Mesenchymal stem cell (in vitro differentiated cells and primary cell): ENCODE data around the gene TNIP1.
A peak's percentile ranks its signal among the peaks of the same experiment; 100 is the strongest.

Source experiments
- DNase-seq: peaks from one replicate; pipeline ENCODE4 v3.0.0-alpha.2; 2013
- H2AFZ ChIP-seq: one replicate; pipeline ENCODE4 v1.6.1; 2013; ENCODE audit warnings: low read depth, mild to moderate bottlenecking, control low read depth, inconsistent platforms, low read length, moderate library complexity
- H2AK5ac ChIP-seq: 2 replicates; pipeline ENCODE4 v1.6.1; 2013; ENCODE audit warnings: low read length, moderate library complexity, mild to moderate bottlenecking, inconsistent platforms; ENCODE audit not compliant: severe bottlenecking
- H2BK120ac ChIP-seq: one replicate; pipeline ENCODE4 v1.6.1; 2013; ENCODE audit warnings: low read depth, mild to moderate bottlenecking, inconsistent platforms, low read length, moderate library complexity
- H2BK12ac ChIP-seq, 2 experiments: one replicate each; pipeline ENCODE4 v1.6.1; 2013; ENCODE audit warnings: inconsistent platforms in 2 of 2, low read length in 2 of 2, mild to moderate bottlenecking in 2 of 2, moderate library complexity in 2 of 2, control low read depth in 1 of 2
- H2BK15ac ChIP-seq: one replicate; pipeline ENCODE4 v1.6.1; 2013; ENCODE audit warnings: mild to moderate bottlenecking, low read depth, inconsistent platforms; ENCODE audit not compliant: poor library complexity, severe bottlenecking
- H2BK5ac ChIP-seq: 2 replicates; pipeline ENCODE4 v1.6.1; 2013; ENCODE audit warnings: low read depth, mild to moderate bottlenecking, low read length, control low read depth, inconsistent platforms; ENCODE audit not compliant: poor library complexity, severe bottlenecking
- H3K14ac ChIP-seq, 2 experiments: one replicate each; pipeline ENCODE4 v1.6.1; 2013; ENCODE audit warnings: inconsistent platforms in 2 of 2, low read length in 2 of 2, control low read depth in 1 of 2, mild to moderate bottlenecking in 1 of 2, moderate library complexity in 1 of 2
- H3K18ac ChIP-seq, 2 experiments: one replicate each; pipeline ENCODE4 v1.6.1; 2013; ENCODE audit warnings: inconsistent platforms in 2 of 2, low read length in 2 of 2, control low read depth in 1 of 2, low read depth in 1 of 2, mild to moderate bottlenecking in 1 of 2
- H3K23ac ChIP-seq, 2 experiments: one replicate each; pipeline ENCODE4 v1.6.1; 2013; ENCODE audit warnings: inconsistent platforms in 2 of 2, low read length in 2 of 2, mild to moderate bottlenecking in 2 of 2, moderate library complexity in 2 of 2, control low read depth in 1 of 2
- H3K27ac ChIP-seq: 2 replicates; pipeline ENCODE4 v1.5.1; 2013; ENCODE audit warnings: mild to moderate bottlenecking, moderate library complexity, low read length, control low read depth, inconsistent platforms; ENCODE audit not compliant: poor library complexity, severe bottlenecking
- H3K27me3 ChIP-seq, 2 experiments: 2 replicates each; pipeline versions ENCODE4 v1.6.1 to v1.7.0; 2013; ENCODE audit warnings: low read length in 2 of 2, mild to moderate bottlenecking in 2 of 2, moderate library complexity in 2 of 2, control low read depth in 1 of 2, inconsistent platforms in 1 of 2; ENCODE audit not compliant: control insufficient read depth in 1 of 2, insufficient read depth in 1 of 2
- H3K36me3 ChIP-seq, 2 experiments: 2 replicates each; pipeline versions ENCODE4 v1.6.1 to v1.7.0; 2013; ENCODE audit warnings: low read length in 2 of 2, control low read depth in 1 of 2, inconsistent platforms in 1 of 2, low read depth in 1 of 2, mild to moderate bottlenecking in 1 of 2; ENCODE audit not compliant: insufficient read depth in 2 of 2, control insufficient read depth in 1 of 2
- H3K4ac ChIP-seq, 2 experiments: one replicate each; pipeline ENCODE4 v1.6.1; 2013; ENCODE audit warnings: inconsistent platforms in 2 of 2, low read length in 2 of 2, mild to moderate bottlenecking in 2 of 2, moderate library complexity in 2 of 2, control low read depth in 1 of 2, low read depth in 1 of 2
- H3K4me1 ChIP-seq: 2 replicates; pipeline ENCODE4 v1.6.1; 2013; ENCODE audit warnings: low read depth, low read length, control low read depth; ENCODE audit not compliant: control insufficient read depth, insufficient read depth
- H3K4me2 ChIP-seq: 2 replicates; pipeline ENCODE4 v1.6.1; 2013; ENCODE audit warnings: low read length, mild to moderate bottlenecking, inconsistent platforms; ENCODE audit not compliant: poor library complexity, severe bottlenecking
- H3K4me3 ChIP-seq, 2 experiments: 2 replicates each; pipeline versions ENCODE4 v1.5.1 to v1.7.0; 2013; ENCODE audit warnings: low read length in 2 of 2, mild to moderate bottlenecking in 2 of 2, control low read depth in 1 of 2, low read depth in 1 of 2; ENCODE audit not compliant: insufficient read depth in 1 of 2
- H3K79me1 ChIP-seq: replicated peaks from 2 replicates; pipeline ENCODE4 v1.6.1; 2013; ENCODE audit warnings: mild to moderate bottlenecking, control low read depth, low read length, inconsistent platforms; ENCODE audit not compliant: poor library complexity, severe bottlenecking
- H3K9ac ChIP-seq: 2 replicates; pipeline ENCODE4 v1.7.0; 2013; ENCODE audit warnings: mild to moderate bottlenecking, low read length, moderate library complexity
- H3K9me3 ChIP-seq: 2 replicates; pipeline ENCODE4 v1.7.0; 2013; ENCODE audit warnings: mild to moderate bottlenecking, low read length; ENCODE audit not compliant: control insufficient read depth
- H4K8ac ChIP-seq: one replicate; pipeline ENCODE4 v1.6.1; 2013; ENCODE audit warnings: inconsistent platforms, mild to moderate bottlenecking, low read length, moderate library complexity
- H4K91ac ChIP-seq: one replicate; pipeline ENCODE4 v1.6.1; 2013; ENCODE audit warnings: mild to moderate bottlenecking, low read length, inconsistent platforms
- WGBS: methylation state at CpG from one replicate; pipeline ENCODE4 v1.1.7; 2013; ENCODE audit warnings: mixed read lengths; 5-methylcytosine and 5-hydroxymethylcytosine counted together

The TNIP1 gene

GRCh38 chr5:151068433-151069197, 12.2 kb downstream of the TNIP1 start:
- Histone ChIP-seq H2AFZ (no peak overlapping the region), H3K27me3 (peaks cover 0 to 13% of the 10 kb centered on the region in 2 experiments), H2BK120ac (peak overlapping the region; percentile 24), H3K4me2 (no peak overlapping the region), H3K27ac (peak overlapping the region; percentile 85), H3K9ac (peak overlapping the region; percentile 45), H4K8ac (peak overlapping the region; percentile 35), H3K4ac (peak overlapping the region; percentile 13 to 55), H3K14ac (peak overlapping the region in 1 of 2 experiments; percentile 37), H2BK5ac (no peak overlapping the region), H3K18ac (peak overlapping the region; percentile 16 to 19), H2BK15ac (peak overlapping the region; percentile 93), H3K4me1 (peaks cover 64% of the 10 kb centered on the region), H3K4me3 (no peak overlapping the region), H2BK12ac (no peak overlapping the region), H3K36me3 (peaks cover 11 to 40% of the 10 kb centered on the region in 2 experiments), H4K91ac (peak overlapping the region; percentile 73), H3K9me3 (no peaks in the 10 kb centered on the region), H3K23ac (no peak overlapping the region), H3K79me1 (no peaks in the 10 kb centered on the region), H2AK5ac (peak overlapping the region; percentile 90)
- 68% methylated on average over 12 of the region's 12 CpGs for WGBS
- DNase-seq: peak; percentile 55

- Histone ChIP-seq H3K4me2 (no peak overlapping the region), H4K8ac (no peak overlapping the region), H2BK12ac (peak overlapping the region in 1 of 2 experiments; percentile 29), H3K18ac (peak overlapping the region in 1 of 2 experiments; percentile 37), H2AFZ (no peak overlapping the region), H3K79me1 (no peaks in the 10 kb centered on the region), H3K4ac (peak overlapping the region in 1 of 2 experiments; percentile 13), H3K27ac (peak overlapping the region; percentile 85), H3K14ac (peak overlapping the region in 1 of 2 experiments; percentile 30), H2BK120ac (no peak overlapping the region), H4K91ac (peak overlapping the region; percentile 7), H3K23ac (no peak overlapping the region), H3K36me3 (peaks cover 12 to 43% of the 10 kb centered on the region in 2 experiments), H3K4me1 (peaks cover 71% of the 10 kb centered on the region), H2AK5ac (peak overlapping the region; percentile 40), H3K9ac (peak overlapping the region; percentile 45), H3K27me3 (peaks cover 0 to 13% of the 10 kb centered on the region in 2 experiments), H2BK5ac (peak overlapping the region; percentile 11), H2BK15ac (peak overlapping the region; percentile 12), H3K4me3 (no peak overlapping the region), H3K9me3 (no peaks in the 10 kb centered on the region)
- peak; percentile 81 for DNase-seq
- WGBS: 90% methylated on average over 14 of the region's 14 CpGs
These were observed 13.0 kb downstream of the TNIP1 start for GRCh38 chr5:151067632-151068432.

- H3K23ac ChIP-seq: no peak overlapping the region
- 97% methylated on average over 6 of the region's 6 CpGs for WGBS
These were observed 13.9 kb downstream of the TNIP1 start for GRCh38 chr5:151066920-151067319.

GRCh38 chr5:151065609-151066008, 15.2 kb downstream of the TNIP1 start:
- H3K23ac ChIP-seq: no peak overlapping the region
- peaks cover 73% of the 10 kb centered on the region for H3K4me1 ChIP-seq
- H4K91ac ChIP-seq: no peak overlapping the region
- DNase-seq: no peak
- H2BK5ac ChIP-seq: no peak overlapping the region
- H3K27ac ChIP-seq: no peak overlapping the region
- no peak overlapping the region for H2BK120ac ChIP-seq
- no peak overlapping the region for H2BK15ac ChIP-seq
- no peak overlapping the region for H2BK12ac ChIP-seq
- no peak overlapping the region for H3K9ac ChIP-seq
- no peak overlapping the region for H2AFZ ChIP-seq
- H3K4me3 ChIP-seq: no peak overlapping the region
- WGBS: 100% methylated on average over 1 of the region's 1 CpG
- H3K4ac ChIP-seq: no peak overlapping the region
- no peak overlapping the region for H4K8ac ChIP-seq
- peaks cover 25 to 56% of the 10 kb centered on the region in 2 experiments for H3K36me3 ChIP-seq
- no peaks in the 10 kb centered on the region for H3K9me3 ChIP-seq
- no peak overlapping the region for H3K14ac ChIP-seq
- no peak overlapping the region for H3K4me2 ChIP-seq
- no peak overlapping the region for H2AK5ac ChIP-seq
- peaks cover 0 to 13% of the 10 kb centered on the region in 2 experiments for H3K27me3 ChIP-seq
- no peak overlapping the region for H3K18ac ChIP-seq
- peaks cover 14% of the 10 kb centered on the region for H3K79me1 ChIP-seq

More at GRCh38 chr5:151066920-151067319, 13.9 kb downstream of the TNIP1 start:
- no peaks in the 10 kb centered on the region for H3K9me3 ChIP-seq
- H3K4me2 ChIP-seq: no peak overlapping the region
- no peak overlapping the region for H3K4me3 ChIP-seq
- H2BK15ac ChIP-seq: no peak overlapping the region
- H3K18ac ChIP-seq: no peak overlapping the region
- peak overlapping the region; percentile 85 for H3K27ac ChIP-seq
- H2BK12ac ChIP-seq: no peak overlapping the region
- peaks cover 7% of the 10 kb centered on the region for H3K79me1 ChIP-seq
- peaks cover 74% of the 10 kb centered on the region for H3K4me1 ChIP-seq
- H2AK5ac ChIP-seq: peak overlapping the region; percentile 14
- H2AFZ ChIP-seq: no peak overlapping the region
- H2BK5ac ChIP-seq: no peak overlapping the region
- no peak overlapping the region for H2BK120ac ChIP-seq
- DNase-seq: no peak
- no peak overlapping the region for H3K9ac ChIP-seq
- no peak overlapping the region for H3K4ac ChIP-seq
- H3K27me3 ChIP-seq: peaks cover 0 to 13% of the 10 kb centered on the region in 2 experiments
- no peak overlapping the region for H3K14ac ChIP-seq
- peaks cover 21 to 52% of the 10 kb centered on the region in 2 experiments for H3K36me3 ChIP-seq
- H4K8ac ChIP-seq: no peak overlapping the region
- no peak overlapping the region for H4K91ac ChIP-seq
